ENCODE data around the gene IFIT3.
"Not testable (repeated sequence)": the region's sequence is repeated elsewhere in the genome, so short reads cannot be mapped to it uniquely, and the experiment has no call there.

Gene IFIT3

DNA sequence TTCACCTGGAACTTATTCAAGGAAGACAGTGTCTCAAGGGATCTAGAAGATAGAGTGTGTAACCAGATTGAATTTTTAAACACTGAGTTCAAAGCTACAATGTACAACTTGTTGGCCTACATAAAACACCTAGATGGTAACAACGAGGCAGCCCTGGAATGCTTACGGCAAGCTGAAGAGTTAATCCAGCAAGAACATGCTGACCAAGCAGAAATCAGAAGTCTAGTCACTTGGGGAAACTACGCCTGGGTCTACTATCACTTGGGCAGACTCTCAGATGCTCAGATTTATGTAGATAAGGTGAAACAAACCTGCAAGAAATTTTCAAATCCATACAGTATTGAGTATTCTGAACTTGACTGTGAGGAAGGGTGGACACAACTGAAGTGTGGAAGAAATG is 10.9 kb downstream of the IFIT3 start:
- no peak for DNase-seq

DNA sequence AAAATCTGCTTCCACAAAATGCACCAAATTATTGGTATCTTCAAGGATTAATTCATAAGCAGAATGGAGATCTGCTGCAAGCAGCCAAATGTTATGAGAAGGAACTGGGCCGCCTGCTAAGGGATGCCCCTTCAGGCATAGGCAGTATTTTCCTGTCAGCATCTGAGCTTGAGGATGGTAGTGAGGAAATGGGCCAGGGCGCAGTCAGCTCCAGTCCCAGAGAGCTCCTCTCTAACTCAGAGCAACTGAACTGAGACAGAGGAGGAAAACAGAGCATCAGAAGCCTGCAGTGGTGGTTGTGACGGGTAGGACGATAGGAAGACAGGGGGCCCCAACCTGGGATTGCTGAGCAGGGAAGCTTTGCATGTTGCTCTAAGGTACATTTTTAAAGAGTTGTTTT is 12.1 kb downstream of the IFIT3 start:
- no peak for DNase-seq

- no peak for DNase-seq
These were observed 13.9 kb downstream of the IFIT3 start for GRCh38 chr10:89341649-89342048.

- DNase-seq = no peak
These were observed 14.6 kb downstream of the IFIT3 start for GRCh38 chr10:89342206-89342958.

DNA sequence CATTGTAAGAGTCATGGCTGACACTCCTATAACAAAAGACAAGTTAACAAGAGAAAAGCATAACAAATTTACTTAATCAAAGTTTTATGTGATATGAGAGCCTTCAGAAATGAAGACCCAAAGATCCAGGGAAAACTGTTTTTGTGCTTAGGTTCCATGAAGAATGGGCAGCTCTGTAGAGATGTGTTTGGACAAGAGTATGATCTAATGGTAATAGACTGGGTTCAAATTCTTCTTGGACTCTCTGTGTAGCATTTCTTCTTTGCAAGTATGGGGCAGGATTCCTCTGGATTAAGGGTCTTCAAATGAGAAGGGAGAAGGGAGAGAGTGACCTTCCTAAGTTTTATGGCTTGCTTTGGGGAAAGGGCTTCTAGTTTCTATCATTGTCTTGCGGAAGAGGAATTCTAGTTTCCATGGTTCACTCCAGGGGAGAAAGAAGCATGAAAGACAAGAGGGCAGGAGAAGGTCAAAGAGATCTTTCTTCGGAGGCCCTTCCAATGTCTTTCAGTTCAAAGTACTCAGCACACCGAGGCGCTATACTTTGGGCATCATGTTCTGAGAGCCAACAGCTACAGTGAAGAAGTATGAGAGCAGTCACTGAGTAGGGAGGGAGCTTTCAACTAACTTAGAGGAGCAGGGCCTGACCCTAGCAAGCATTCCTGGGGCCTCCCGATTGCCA is 15.4 kb downstream of the IFIT3 start:
- no peak for DNase-seq

DNA sequence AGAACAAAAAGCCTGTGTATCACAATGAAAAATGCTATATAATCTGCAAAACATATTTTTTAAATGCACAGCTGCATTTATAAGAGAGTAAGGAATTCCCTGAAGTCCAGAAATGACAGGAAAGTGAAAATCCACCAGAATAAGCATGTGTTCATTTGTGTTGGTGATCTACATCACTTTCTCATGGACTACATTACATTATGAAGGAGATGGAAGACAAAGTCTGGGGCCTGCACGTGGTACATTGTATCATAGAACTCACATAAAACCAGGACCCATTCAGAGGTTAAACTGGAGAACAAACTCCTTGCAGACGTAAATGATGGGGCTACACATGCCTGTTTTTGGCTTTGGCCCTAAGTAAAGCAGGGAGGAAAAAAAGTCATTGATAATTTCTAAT is 16.4 kb downstream of the IFIT3 start:
- no peak for DNase-seq

DNA sequence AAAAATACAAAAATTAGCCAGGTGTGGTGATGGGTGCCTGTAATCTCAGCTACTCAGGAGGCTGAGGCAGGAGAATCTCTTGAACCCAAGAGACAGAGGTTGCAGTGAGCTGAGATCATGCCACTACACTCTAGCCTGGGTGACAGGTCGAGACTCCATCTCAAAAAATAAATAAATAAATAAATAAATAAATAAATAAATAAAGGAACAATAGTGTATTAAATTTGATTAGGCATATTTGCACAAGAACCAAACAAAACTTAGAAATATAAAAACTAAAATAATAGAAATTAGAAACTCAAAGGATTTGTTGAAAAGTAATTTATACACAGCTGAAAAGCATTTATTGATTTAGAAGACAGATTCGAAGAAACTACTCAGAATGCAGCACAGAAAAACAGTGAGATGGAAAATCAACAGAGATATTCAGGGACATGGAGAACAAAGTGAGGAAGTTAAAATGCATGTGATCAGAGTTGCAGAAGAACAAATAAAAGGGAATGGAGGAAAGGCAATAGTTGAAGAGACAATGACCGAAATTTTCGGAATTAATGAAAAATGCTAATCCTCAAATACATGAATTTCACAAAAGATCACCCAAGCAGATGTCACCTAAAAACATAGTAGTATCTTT is 17.7 kb downstream of the IFIT3 start:
- no peak for DNase-seq

DNA sequence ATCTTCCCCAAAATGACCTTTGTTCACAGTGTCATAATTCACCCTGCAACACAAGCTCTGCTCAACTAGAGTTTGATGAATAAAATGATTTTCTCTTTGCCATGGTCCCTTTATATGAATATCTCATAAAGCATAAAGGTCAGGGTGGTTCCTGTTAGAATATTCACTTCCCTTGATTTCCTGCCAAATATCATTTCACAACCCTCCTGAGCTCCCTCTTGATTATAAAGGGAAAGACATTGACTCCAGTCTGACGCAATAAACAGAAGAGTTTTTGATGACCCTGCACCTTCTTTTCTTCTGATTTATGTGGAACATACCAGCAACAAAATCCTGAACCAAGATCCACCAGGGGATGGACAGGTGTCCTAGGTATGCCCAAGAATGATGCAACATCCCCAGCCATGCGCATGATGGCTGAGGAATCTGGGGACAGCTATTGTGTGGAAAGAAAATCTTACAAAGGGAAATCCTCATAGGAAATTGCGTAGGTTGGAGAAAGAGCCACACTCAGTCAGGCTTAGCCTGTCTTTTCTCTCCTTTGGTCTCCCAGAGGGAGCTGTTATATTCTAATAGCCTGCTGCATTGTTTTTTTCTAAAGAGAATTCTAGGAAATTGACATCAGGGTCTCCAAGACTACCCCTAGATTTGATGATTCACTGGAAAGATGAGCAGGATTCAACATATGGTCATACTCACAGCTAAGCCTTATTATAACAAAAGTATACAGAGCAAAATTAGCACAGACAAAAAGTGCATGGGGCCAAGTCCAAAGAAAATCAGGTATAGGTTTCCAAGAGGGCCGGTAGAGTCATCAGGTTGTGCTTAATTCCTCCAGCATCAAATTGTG is 18.8 kb downstream of the IFIT3 start:
- no peak for DNase-seq

- DNase-seq = no peak
These were observed 20.1 kb downstream of the IFIT3 start for GRCh38 chr10:89347701-89348457.

- DNase-seq = no peak
These were observed 20.7 kb downstream of the IFIT3 start for GRCh38 chr10:89348481-89348880.

- DNase-seq = no peak
These were observed 21.2 kb downstream of the IFIT3 start for GRCh38 chr10:89348975-89349374.

- not testable (repeated sequence) for DNase-seq
These were observed 23.0 kb downstream of the IFIT3 start for GRCh38 chr10:89350631-89351315.

DNA sequence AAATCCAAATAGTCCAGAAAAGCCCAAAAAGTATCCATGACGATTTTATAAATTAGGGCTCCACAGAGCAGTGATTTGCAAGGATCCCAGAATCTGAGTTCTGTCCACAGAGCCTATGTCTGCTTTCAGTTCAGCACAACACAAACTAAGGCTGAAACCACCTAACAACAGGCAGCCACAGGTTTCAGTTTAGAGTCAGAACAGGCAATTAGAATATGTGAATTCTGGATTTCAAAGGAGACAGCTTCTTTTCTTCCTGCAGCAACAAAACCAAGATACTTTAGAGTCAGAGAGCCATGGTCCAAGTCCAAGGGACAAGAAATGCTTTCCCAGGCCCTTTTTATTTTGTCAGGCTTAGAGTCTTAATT is 23.6 kb downstream of the IFIT3 start:
- no peak for DNase-seq

GRCh38 chr10:89351780-89352597 is 24.2 kb downstream of the IFIT3 start:
- no peak for DNase-seq

DNA sequence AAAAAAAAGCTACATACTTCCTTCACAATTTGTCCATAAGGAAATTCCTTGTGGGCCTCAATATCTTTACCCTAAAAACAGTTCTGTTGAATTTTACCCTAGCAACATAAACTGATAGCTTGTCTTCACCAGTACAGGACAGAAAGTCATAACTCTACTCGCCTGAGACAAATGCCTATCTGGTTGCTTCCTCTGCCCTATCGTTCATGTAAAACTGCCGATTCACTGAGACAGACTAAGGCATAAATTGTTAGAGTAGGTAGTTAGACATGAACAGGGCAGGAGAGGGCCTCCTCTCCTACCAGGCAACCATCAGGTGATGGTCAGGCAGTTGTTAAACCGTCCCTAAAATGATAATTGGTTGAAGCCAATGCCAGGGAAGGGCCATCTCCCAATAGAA is 25.0 kb downstream of the IFIT3 start:
- no peak for DNase-seq

- DNase-seq = no peak
These were observed 27.7 kb downstream of the IFIT3 start for GRCh38 chr10:89355394-89355931.

GRCh38 chr10:89357096-89357495 is 29.3 kb downstream of the IFIT3 start:
- no peak for DNase-seq

GRCh38 chr10:89357975-89358374 is 30.2 kb downstream of the IFIT3 start:
- DNase-seq = no peak

DNA sequence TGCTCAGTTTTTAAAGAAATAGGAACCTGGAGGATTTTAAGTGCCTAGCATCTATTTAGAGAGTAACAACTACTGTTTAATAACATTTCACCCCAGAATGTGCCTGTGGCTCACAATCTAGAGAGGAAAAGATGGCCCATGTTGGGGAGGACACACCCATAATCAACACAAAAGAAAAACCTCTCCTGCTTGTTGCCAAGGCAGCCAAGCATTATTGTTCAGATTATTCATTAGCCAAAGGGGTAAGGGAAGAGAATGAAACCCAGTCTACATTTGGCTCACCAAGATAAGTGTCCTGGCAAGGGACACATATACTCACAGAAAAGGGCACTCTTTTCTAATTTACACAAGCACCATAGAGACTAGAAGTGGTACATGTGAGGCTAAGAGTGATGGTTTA is 32.4 kb downstream of the IFIT3 start:
- no peak for DNase-seq

GRCh38 chr10:89362929-89363328 is 35.1 kb downstream of the IFIT3 start:
- no peak for DNase-seq

All from activated CD4-positive, alpha-beta T cell treated with anti-CD3 and anti-CD28 coated beads for 4 hours (primary cell).